Panc1 (cell line): ENCODE results near the gene B4GALT5. TPM values are rescaled to one million over a fixed set of nuclear protein-coding genes. Genes with fewer than 3 reads are reported as not detected.

Experiments used
- ATAC-seq: fragments of 200-7000 bp; cut with Tn5 transposase; 2 replicates; pipeline ENCODE4 v1.9.1; 2020; ENCODE audit warnings: mild to moderate bottlenecking, moderate library complexity
- BruUV-seq: library from RNA; stranded (reverse); fragments of 400-500 nt; replicated peaks from 2 replicates; lab custom pipeline; 2021; lab: Mats Ljungman, UMichigan
- CTCF ChIA-PET: fragments of 300-600 bp; sonication (Branson Sonifier 250); formaldehyde crosslinking; loops from one replicate; lab custom pipeline; 2022; ENCODE audit warnings: antibody characterized with exemption; lab: Charles Lee
- POLR2A ChIA-PET: fragments of 300-600 bp; sonication (Branson Sonifier 250); formaldehyde crosslinking; loops from one replicate; lab custom pipeline; 2022; ENCODE audit warnings: antibody characterized with exemption; lab: Charles Lee
- DNase-seq: peaks from one replicate; pipeline ENCODE4 v3.0.0-alpha.2; 2010; ENCODE audit warnings: low read depth, low spot score
- H3K27ac ChIP-seq: 2 replicates; pipeline ENCODE4 v1.5.1; 2011; ENCODE audit warnings: mild to moderate bottlenecking, low read length, inconsistent platforms
- H3K27me3 ChIP-seq: fragments of 200-500 bp; sonication (Bioruptor generic); 2 replicates; pipeline ENCODE4 v1.6.0; 2014; ENCODE audit warnings: low read length, inconsistent platforms; ENCODE audit not compliant: control insufficient read depth, insufficient read depth
- H3K36me3 ChIP-seq: fragments of 200-500 bp; sonication (Bioruptor generic); 2 replicates; pipeline ENCODE4 v1.5.1; 2014; ENCODE audit warnings: inconsistent platforms, mild to moderate bottlenecking, low read length, moderate library complexity; ENCODE audit not compliant: control insufficient read depth, insufficient read depth
- H3K4me1 ChIP-seq: 2 replicates; pipeline ENCODE4 v1.5.1; 2011; ENCODE audit warnings: inconsistent platforms, mild to moderate bottlenecking, low read length, moderate library complexity; ENCODE audit not compliant: control insufficient read depth, insufficient read depth
- H3K4me3 ChIP-seq, 2 experiments: 2 replicates each; pipeline ENCODE4 v1.5.1; 2011 to 2012; ENCODE audit warnings: low read depth in 2 of 2, low read length in 2 of 2, mild to moderate bottlenecking in 2 of 2, inconsistent platforms in 1 of 2, moderate library complexity in 1 of 2
- H3K9me3 ChIP-seq: fragments of 200-500 bp; sonication (Bioruptor generic); 2 replicates; pipeline ENCODE4 v1.5.1; 2014; ENCODE audit warnings: low read depth, mild to moderate bottlenecking, inconsistent platforms, low read length, moderate library complexity; ENCODE audit not compliant: control insufficient read depth, insufficient read depth
- CTCF ChIP-seq: fragments of 450-650 bp; IDR thresholded peaks from 2 replicates; pipeline ENCODE4 v1.5.1; 2017; ENCODE audit warnings: mild to moderate bottlenecking
- POLR2AphosphoS5 ChIP-seq: IDR thresholded peaks from 2 replicates; pipeline ENCODE4 v1.6.1; 2012; ENCODE audit warnings: mild to moderate bottlenecking, low read depth, low read length, moderate library complexity
- REST ChIP-seq, 2 experiments: IDR thresholded peaks; 2 replicates each; pipeline ENCODE4 v1.6.1; 2011 to 2012; ENCODE audit warnings: low read depth in 2 of 2, control low read depth in 1 of 2, low read length in 1 of 2, mild to moderate bottlenecking in 1 of 2, moderate library complexity in 1 of 2; ENCODE audit not compliant: insufficient read depth in 1 of 2
- SIN3A ChIP-seq: IDR thresholded peaks from 2 replicates; pipeline ENCODE4 v1.6.1; 2012; ENCODE audit warnings: low read depth, mild to moderate bottlenecking, low read length, moderate library complexity, borderline replicate concordance; ENCODE audit not compliant: insufficient read depth
- TCF7L2 ChIP-seq: IDR thresholded peaks from 2 replicates; pipeline ENCODE4 v1.6.1; 2011; ENCODE audit warnings: mild to moderate bottlenecking, low read depth, low read length, inconsistent platforms
- in situ Hi-C: cut with HindIII; loops from 2 replicates; pipeline ENCODE4 v1.10.0; 2016; ENCODE audit warnings: low sequenced_read_pairs, low pct_unique_long_range_greater_than_20kb
- intact Hi-C: fragments of 100-400 bp; cut with micrococcal nuclease; formaldehyde crosslinking; loops from one replicate; pipeline ENCODE4 v1.10.0; 2022; ENCODE audit not compliant: unreplicated experiment
- total RNA-seq: library from RNA; stranded (reverse); gene quantifications from one replicate; pipeline ENCODE4 v1.2.1, GENCODE V29; 2021; ENCODE audit not compliant: unreplicated experiment

The B4GALT5 gene
- total RNA-seq, 1 experiment from 2014 or later = 40.0 TPM

- Histone ChIP-seq H3K9me3 (no peaks in the 10 kb centered on the region), H3K4me3 (no peak overlapping the region), H3K36me3 (no peaks in the 10 kb centered on the region), H3K27ac (no peak overlapping the region), H3K4me1 (no peaks in the 10 kb centered on the region), H3K27me3 (no peaks in the 10 kb centered on the region)
- ChIA-PET CTCF (no interaction called here), POLR2A (no interaction called here)
- BruUV-seq = no TSS peak
- DNase-seq (no peak), ATAC-seq (no peak)
- intact Hi-C loops = no loop called here
- in situ Hi-C loops = no loop called here
- no peak for TF ChIP-seq POLR2AphosphoS5
- TF ChIP-seq REST (IDR thresholded peaks at IDR 0.05; ENCODE audit: insufficient read depth in 1 of 2, low read depth in 2 of 2, low read length in 1 of 2) = no peak
- TF ChIP-seq TCF7L2 = no peak
- TF ChIP-seq CTCF = no peak
- no peak for TF ChIP-seq SIN3A
Measured at GRCh38 chr20:49739042-49739441, 25.4 kb upstream of the B4GALT5 start.

GRCh38 chr20:49737260-49737659 is 23.6 kb upstream of the B4GALT5 start:
- no TSS peak for BruUV-seq
- H3K27me3 ChIP-seq = no peaks in the 10 kb centered on the region
- ATAC-seq = no peak
- H3K4me1 ChIP-seq = no peaks in the 10 kb centered on the region
- in situ Hi-C loops = no loop called here
- DNase-seq = no peak
- ChIA-PET POLR2A (no interaction called here), CTCF (no interaction called here)
- H3K27ac ChIP-seq = no peak overlapping the region
- no peaks in the 10 kb centered on the region for H3K36me3 ChIP-seq
- TF ChIP-seq POLR2AphosphoS5 (no peak), REST (IDR thresholded peaks at IDR 0.05; ENCODE audit: insufficient read depth in 1 of 2, low read depth in 2 of 2, low read length in 1 of 2) (no peak), SIN3A (no peak), TCF7L2 (no peak), CTCF (no peak)
- H3K9me3 ChIP-seq = no peaks in the 10 kb centered on the region
- H3K4me3 ChIP-seq = no peak overlapping the region
- intact Hi-C loops = no loop called here
